Panc1 (cell line): ENCODE data around the gene ZBTB45.

Experiments used
- CTCF ChIP-seq: fragments of 450-650 bp; IDR thresholded peaks from 2 replicates; pipeline ENCODE4 v1.5.1; 2017; ENCODE audit warnings: mild to moderate bottlenecking
- POLR2AphosphoS5 ChIP-seq: IDR thresholded peaks from 2 replicates; pipeline ENCODE4 v1.6.1; 2012; ENCODE audit warnings: mild to moderate bottlenecking, low read depth, low read length, moderate library complexity

- TF ChIP-seq CTCF (no peak), POLR2AphosphoS5 (no peak)
Observed at GRCh38 chr19:58480831-58481230, 38.8 kb downstream of the ZBTB45 start.
